Mucosa of rectum (tissue), 2 donors: ENCODE results near the gene ETS1.

Experiments used
- H3K27ac ChIP-seq, 2 donors: one replicate each; pipeline ENCODE4 v1.7.0; 2013; ENCODE audit warnings: inconsistent platforms in 2 of 2, low read depth in 2 of 2, low read length in 2 of 2
- H3K27me3 ChIP-seq, 2 donors: one replicate each; pipeline ENCODE4 v1.7.0; 2013; ENCODE audit warnings: low read length in 2 of 2; ENCODE audit not compliant: control insufficient read depth in 2 of 2, insufficient read depth in 2 of 2
- H3K36me3 ChIP-seq, 2 donors: one replicate each; pipeline ENCODE4 v1.7.0; 2013; ENCODE audit warnings: low read length in 2 of 2; ENCODE audit not compliant: control insufficient read depth in 2 of 2, insufficient read depth in 2 of 2
- H3K4me1 ChIP-seq, 2 donors: one replicate each; pipeline ENCODE4 v1.7.0; 2013; ENCODE audit warnings: low read length in 2 of 2, mild to moderate bottlenecking in 1 of 2; ENCODE audit not compliant: control insufficient read depth in 2 of 2, insufficient read depth in 2 of 2
- H3K4me3 ChIP-seq, 2 donors: one replicate each; pipeline ENCODE4 v1.7.0; 2013; ENCODE audit warnings: low read length in 2 of 2
- H3K9ac ChIP-seq, 2 donors: one replicate each; pipeline ENCODE4 v1.7.0; 2013; ENCODE audit warnings: low read length in 2 of 2, low read depth in 1 of 2, mild to moderate bottlenecking in 1 of 2
- H3K9me3 ChIP-seq, 2 donors: one replicate each; pipeline ENCODE4 v1.7.0; 2013; ENCODE audit warnings: low read length in 2 of 2; ENCODE audit not compliant: control insufficient read depth in 2 of 2
- donor health status: healthy.
- donor health status: Normal muscosa, but diverticular disease.

The ETS1 gene

GRCh38 chr11:128572965-128573364, 14.4 kb downstream of the ETS1 start:
- Histone ChIP-seq H3K27me3 (no peaks in the 10 kb centered on the region), H3K36me3 (no peaks in the 10 kb centered on the region), H3K9ac (no peak overlapping the region), H3K4me1 (peaks cover 9 to 11% of the 10 kb centered on the region in 2 donors), H3K27ac (no peak overlapping the region), H3K9me3 (no peaks in the 10 kb centered on the region), H3K4me3 (no peak overlapping the region)

DNA sequence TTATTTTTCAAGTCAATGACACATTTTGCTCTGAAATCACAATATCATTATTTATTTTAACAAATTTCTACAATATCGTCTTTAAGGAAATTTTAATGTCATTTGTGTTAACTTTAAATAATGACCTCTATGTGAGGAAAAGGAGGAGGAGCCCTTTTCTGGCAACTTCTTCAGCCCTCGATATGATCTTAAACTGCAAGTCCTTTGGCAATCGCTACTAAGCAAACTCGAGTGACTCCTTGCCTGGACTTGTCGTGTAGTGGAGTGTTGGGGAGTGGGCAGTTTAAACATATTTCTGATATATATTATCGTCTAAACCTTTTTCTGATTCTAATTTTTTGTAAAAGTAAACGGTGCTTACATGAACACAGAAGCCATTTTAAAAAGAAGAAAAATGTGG, 16.7 kb downstream of the ETS1 start:
- H3K9ac ChIP-seq: no peak overlapping the region
- no peak overlapping the region for H3K27ac ChIP-seq
- H3K36me3 ChIP-seq: no peaks in the 10 kb centered on the region
- peaks cover 6% of the 10 kb centered on the region in 2 donors for H3K4me1 ChIP-seq
- no peaks in the 10 kb centered on the region for H3K9me3 ChIP-seq
- no peak overlapping the region for H3K4me3 ChIP-seq
- no peaks in the 10 kb centered on the region for H3K27me3 ChIP-seq

DNA sequence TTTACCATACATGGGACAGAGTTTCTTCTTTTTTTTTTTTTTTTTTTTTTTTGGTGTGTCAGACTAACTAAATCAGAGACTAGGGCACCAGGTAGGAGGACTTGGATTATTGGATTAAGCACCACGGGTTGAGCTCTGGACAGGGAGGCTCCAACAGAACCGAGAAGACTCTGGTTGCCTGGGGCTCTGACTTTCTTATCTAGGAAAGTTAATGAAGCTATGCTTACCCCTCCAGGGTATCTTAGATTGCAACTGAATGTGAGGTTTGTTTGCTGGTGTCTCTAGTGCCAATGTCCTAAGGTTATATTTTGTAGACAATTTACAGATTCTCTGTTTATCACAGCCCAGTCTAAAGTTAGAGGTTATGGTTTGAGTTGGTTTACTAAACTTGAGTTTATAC, 18.1 kb downstream of the ETS1 start:
- Histone ChIP-seq H3K36me3 (no peaks in the 10 kb centered on the region), H3K27ac (no peak overlapping the region), H3K9ac (no peak overlapping the region), H3K9me3 (no peaks in the 10 kb centered on the region), H3K4me1 (peaks cover 8 to 16% of the 10 kb centered on the region in 2 donors), H3K27me3 (no peaks in the 10 kb centered on the region), H3K4me3 (no peak overlapping the region)

GRCh38 chr11:128568166-128568778, 19.1 kb downstream of the ETS1 start:
- H3K9me3 ChIP-seq: no peaks in the 10 kb centered on the region
- H3K9ac ChIP-seq: no peak overlapping the region
- H3K27ac ChIP-seq: no peak overlapping the region
- H3K36me3 ChIP-seq: no peaks in the 10 kb centered on the region
- H3K4me1 ChIP-seq: peaks cover 16 to 26% of the 10 kb centered on the region in 2 donors
- H3K27me3 ChIP-seq: no peaks in the 10 kb centered on the region
- no peak overlapping the region for H3K4me3 ChIP-seq

GRCh38 chr11:128567130-128567529, 20.2 kb downstream of the ETS1 start:
- H3K4me3 ChIP-seq: no peak overlapping the region

DNA sequence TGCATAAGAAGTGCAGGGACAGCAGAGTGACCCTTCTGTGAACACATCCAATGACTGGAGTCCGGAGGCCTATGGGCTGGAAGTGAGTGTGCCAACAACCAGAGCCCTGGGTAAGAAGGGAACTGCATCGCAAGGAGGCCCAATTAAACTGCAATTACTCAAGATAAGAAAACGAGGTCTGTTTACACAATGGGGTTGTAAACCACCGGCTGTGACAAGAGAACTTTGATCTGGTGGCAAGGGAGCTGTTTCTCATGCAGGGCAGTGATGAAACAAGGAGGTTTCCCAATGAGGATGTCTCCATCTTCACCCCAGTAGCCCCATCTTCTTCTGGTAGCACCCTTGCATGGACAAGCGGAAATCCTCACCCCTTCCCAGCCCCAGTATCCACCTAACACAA, 21.5 kb downstream of the ETS1 start:
- Histone ChIP-seq H3K27ac (no peak overlapping the region), H3K4me1 (peaks cover 17 to 26% of the 10 kb centered on the region in 2 donors)

More at GRCh38 chr11:128567130-128567529, 20.2 kb downstream of the ETS1 start:
- Histone ChIP-seq H3K9me3 (no peaks in the 10 kb centered on the region), H3K4me1 (peaks cover 17 to 26% of the 10 kb centered on the region in 2 donors), H3K27me3 (no peaks in the 10 kb centered on the region), H3K9ac (no peak overlapping the region), H3K36me3 (no peaks in the 10 kb centered on the region), H3K27ac (no peak overlapping the region)

DNA sequence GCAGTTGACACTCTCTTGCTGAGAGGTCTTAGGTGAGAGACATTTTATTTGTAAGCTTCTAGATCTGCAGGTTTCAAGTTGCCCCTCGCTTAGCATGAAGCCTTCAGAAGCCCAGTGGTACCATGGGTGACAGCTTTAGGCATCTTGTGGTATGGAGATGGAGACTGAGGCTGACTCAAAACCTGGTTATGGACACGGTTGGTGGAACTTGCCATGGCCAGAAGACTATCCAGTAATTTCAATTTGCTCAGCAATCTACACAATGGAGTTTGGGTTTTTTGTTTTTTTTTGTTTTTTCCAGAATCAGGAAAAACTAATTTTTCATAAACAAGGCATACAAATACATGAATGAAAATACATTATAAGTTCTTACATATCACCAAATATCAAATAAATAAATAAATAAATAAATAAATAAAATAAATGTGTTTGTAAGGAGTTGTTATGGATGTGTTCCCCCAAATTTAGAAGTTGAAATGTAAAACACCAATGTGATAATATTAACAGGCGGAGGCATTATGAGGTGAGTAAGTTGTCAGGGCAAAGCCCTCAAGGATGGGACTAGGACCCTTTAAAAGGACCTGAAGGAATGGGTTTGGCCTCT, 22.6 kb downstream of the ETS1 start:
- H3K36me3 ChIP-seq: no peaks in the 10 kb centered on the region

More for the DNA sequence above, 21.5 kb downstream of the ETS1 start:
- Histone ChIP-seq H3K9ac (no peak overlapping the region), H3K36me3 (no peaks in the 10 kb centered on the region), H3K9me3 (no peaks in the 10 kb centered on the region), H3K4me3 (no peak overlapping the region), H3K27me3 (no peaks in the 10 kb centered on the region)

DNA sequence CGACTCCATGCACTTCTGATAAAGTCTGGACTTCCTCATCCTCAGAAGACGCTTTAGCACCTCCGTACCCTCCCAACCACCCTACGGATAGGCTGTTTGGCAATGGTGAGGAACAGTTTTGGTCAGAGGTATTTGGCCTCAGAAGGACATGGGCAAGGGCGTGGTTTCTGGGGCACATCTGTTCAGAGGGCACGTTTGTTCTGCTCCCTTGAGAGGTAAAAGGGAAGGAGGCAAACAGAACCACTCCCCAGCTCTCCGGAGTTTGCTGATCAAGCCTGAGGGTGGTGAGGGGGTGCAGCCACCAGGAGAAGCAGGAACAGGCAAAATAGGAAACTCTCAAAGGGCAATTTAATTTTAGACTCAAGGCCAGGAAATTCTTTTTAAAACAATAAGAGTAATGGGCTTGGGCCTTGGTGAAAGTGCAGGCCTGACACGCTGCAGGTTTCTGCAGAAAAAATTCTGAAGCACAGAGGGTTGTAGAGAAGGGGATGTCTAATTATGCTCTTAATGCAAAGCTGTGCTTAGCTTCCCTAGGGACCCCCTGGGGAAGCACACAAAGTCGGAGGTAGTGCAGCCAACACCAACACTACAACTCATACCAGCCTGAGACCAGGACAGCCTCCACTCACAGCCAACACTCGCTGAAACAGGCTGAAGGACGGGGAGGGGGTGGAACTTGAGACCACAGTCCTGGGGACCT, 23.3 kb downstream of the ETS1 start:
- Histone ChIP-seq H3K27ac (no peak overlapping the region), H3K9me3 (no peaks in the 10 kb centered on the region), H3K27me3 (no peaks in the 10 kb centered on the region), H3K9ac (no peak overlapping the region), H3K4me1 (peaks cover 17 to 26% of the 10 kb centered on the region in 2 donors), H3K4me3 (no peak overlapping the region), H3K36me3 (no peaks in the 10 kb centered on the region)

More for the DNA sequence above, 22.6 kb downstream of the ETS1 start:
- Histone ChIP-seq H3K9me3 (no peaks in the 10 kb centered on the region), H3K4me1 (peaks cover 17 to 26% of the 10 kb centered on the region in 2 donors), H3K4me3 (no peak overlapping the region), H3K27me3 (no peaks in the 10 kb centered on the region), H3K9ac (no peak overlapping the region), H3K27ac (no peak overlapping the region)

DNA sequence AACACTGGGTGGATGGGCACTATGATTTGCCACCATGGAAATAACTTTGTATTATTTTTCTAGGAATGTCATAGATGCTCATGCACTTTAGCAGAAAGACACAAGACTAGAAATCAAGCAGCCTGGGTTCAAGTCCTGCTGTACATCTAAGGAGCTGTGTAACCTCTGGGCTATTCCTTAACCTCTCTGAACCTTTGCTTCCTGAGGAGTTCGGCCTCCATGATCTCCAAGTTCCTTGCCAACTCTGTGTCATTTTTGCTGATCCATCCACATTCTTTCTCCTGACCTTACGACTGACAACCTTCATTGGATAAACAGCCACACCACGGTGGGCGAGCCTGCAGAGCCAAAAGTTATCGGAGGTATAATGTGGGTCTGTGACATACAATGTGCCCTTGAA, 24.1 kb downstream of the ETS1 start:
- no peak overlapping the region for H3K9ac ChIP-seq
- no peaks in the 10 kb centered on the region for H3K27me3 ChIP-seq
- H3K4me1 ChIP-seq: peaks cover 17 to 26% of the 10 kb centered on the region in 2 donors
- no peaks in the 10 kb centered on the region for H3K9me3 ChIP-seq
- H3K4me3 ChIP-seq: no peak overlapping the region
- no peaks in the 10 kb centered on the region for H3K36me3 ChIP-seq
- H3K27ac ChIP-seq: no peak overlapping the region

DNA sequence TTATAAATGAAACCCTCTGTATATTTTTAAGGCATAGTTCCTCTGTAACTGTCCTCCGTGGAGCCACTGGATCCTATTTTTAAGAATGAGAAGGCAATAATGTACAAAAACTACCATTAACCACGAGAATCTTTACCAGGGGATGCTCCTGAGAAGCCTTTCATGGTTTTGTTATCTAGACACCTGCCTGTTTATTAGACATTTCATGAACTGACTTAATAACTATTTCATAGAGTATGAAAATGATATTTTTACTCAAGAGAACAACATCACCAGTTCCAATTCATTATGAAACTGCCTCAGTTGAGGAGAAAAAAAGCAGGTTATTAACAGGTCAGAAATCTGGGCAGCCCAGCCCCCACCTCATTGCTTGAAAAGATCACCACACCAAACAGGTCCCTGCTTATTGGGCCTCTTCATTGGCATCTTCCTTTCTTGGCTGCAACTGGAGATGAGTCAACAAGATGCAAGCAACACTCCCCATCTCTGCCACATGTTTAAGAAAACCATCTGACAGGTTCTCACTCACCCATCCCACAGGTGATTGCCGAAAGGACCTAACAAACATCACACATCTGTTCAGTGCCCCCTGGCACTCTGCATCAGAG, 27.8 kb downstream of the ETS1 start:
- H3K27me3 ChIP-seq: no peaks in the 10 kb centered on the region
- H3K36me3 ChIP-seq: no peaks in the 10 kb centered on the region
- no peak overlapping the region for H3K27ac ChIP-seq
- peaks cover 11 to 13% of the 10 kb centered on the region in 2 donors for H3K4me1 ChIP-seq
- H3K9me3 ChIP-seq: no peaks in the 10 kb centered on the region
- H3K4me3 ChIP-seq: no peak overlapping the region
- no peak overlapping the region for H3K9ac ChIP-seq
